Measurements from ENCODE around the gene PWWP2A.

The PWWP2A gene

GRCh38 chr5:160129841-160130240, 10.6 kb upstream of the PWWP2A start:
- DNase-seq (ENCODE audit: low spot score): no peak

GRCh38 chr5:160128632-160129031, 9.4 kb upstream of the PWWP2A start:
- DNase-seq (ENCODE audit: low spot score): no peak

DNA sequence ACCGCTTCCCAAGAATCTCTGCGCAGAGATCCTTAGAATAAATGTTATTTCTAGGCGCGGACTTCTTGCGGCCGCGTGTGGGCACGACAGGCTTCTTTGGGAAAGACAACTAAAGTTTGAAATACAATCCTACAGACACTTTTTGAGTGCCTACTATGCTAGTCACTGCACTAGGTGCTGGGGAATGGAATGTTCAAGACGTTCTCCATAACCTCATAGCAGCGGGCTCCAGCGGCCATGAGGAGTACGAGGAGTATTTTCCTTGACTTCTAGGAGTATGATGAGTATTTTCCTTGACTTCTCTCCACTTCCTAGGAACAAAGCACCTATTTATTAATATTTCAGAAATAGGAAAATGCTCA, 636 bp upstream of the PWWP2A start:
- no peak for DNase-seq (ENCODE audit: low spot score)

GRCh38 chr5:160118349-160119141, 705 bp downstream of the PWWP2A start:
- peak; percentile 24 for DNase-seq (ENCODE audit: low spot score)

GRCh38 chr5:160116991-160117390, 2.3 kb downstream of the PWWP2A start:
- no peak for DNase-seq (ENCODE audit: low spot score)

- no peak for DNase-seq (ENCODE audit: low spot score)
These were observed 11.1 kb downstream of the PWWP2A start for GRCh38 chr5:160108124-160108523.

DNA sequence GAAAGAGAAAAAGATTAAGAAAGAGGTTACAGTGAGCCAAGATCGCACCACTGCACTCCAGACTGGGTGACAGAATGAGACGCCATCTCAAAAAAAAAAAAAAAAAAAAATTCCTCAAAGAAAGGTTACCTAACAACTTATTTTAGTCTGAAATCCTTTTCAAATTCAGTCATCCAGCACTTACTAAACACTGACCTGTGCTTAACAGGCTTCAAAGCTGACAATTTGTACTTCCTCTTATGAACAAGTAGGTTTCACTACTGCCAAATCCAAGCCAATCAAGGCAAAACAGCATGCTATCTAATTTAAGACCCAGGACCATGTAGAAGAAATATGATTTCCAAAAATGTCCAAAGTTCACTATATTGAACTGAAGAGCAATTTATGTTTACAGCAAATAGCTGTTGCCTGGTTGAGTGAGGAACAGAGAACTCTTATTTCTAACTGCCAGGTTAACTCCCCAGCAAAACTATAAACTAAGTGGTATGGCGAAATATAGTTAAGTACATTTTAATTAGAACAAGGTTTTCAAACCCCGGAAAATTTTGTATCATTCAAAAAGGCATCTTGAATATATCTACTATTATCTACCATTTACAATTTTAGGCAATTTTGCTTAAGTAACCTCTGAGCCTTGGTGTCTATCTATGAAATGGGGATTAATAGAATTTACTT, 13.4 kb downstream of the PWWP2A start:
- DNase-seq (ENCODE audit: low spot score): no peak

GRCh38 chr5:160097991-160098390, 21.3 kb downstream of the PWWP2A start:
- DNase-seq (ENCODE audit: low spot score): no peak

GRCh38 chr5:160096178-160096577, 23.1 kb downstream of the PWWP2A start:
- DNase-seq (ENCODE audit: low spot score): no peak

DNA sequence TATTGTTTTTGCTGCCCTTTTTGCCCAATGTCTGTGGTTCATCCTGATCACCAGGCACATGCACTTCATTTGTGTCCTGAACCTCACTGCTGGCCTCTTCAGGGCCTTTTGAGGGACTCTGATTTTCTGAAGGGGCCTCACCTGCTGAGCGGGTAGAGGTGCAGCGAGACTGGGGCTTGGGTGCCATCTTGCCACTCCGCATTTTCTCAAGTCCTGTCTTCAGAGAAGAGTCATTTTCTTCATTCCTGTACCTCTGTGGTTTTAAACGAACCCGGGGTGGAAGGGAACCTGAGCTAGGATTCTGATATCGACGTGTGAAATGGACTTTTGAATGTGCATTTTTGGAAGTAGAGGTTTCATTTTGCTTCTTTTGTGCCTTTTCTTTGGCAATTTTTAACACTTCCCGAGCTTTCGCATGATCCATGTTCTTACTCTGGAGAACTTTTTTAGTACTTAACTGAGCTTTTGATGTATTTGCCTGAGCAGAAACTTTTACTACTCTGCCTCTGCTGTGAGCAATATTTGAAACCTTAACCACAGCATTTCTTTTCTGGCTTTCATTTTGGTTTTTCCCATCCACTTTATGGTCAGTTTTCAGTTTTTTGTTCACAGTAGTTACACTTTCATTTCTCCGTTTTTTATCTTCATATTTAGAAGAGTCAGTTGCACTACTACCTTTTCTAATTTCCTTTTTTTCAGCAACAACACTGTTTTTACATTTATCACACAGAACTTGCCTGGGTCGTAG, 26.1 kb downstream of the PWWP2A start:
- no peak for DNase-seq (ENCODE audit: low spot score)

DNA sequence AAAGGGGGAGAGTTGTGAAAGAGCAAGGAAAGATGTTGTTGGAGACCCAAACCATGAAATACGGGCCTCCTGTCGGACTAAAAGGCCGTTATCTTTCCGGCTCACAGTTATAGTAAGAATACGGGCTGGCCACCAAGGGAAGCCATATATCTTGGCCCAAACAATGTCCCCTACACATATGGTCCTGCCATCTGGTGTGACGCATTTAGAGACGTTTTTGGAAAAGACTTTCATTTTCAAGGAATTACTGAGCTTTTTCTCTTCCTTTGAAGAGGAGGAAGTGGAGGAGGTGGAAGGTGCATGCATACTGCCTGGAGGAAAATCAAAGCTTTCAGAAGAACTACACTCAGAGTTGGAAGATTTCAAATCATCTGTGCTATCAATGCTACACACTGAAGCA, 26.7 kb downstream of the PWWP2A start:
- no peak for DNase-seq (ENCODE audit: low spot score)

DNA sequence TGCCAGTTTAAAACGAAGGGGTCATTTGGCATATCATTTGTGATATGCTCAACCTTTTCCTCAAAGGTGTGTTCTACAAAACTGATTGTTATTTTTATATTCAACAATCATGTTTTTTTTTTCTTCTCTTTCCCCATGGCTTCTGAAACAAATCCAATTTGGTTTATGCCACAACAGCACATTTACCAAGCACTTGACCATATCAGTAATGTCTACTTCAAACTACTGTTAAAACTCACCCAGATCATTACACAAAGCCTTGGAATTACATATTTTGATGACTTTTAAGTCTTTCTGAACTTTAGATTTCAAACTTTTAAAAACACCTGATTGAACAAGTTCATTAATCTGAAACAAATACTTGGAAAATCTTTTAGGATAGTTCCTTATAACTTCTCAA, 29.2 kb downstream of the PWWP2A start:
- no peak for DNase-seq (ENCODE audit: low spot score)

DNA sequence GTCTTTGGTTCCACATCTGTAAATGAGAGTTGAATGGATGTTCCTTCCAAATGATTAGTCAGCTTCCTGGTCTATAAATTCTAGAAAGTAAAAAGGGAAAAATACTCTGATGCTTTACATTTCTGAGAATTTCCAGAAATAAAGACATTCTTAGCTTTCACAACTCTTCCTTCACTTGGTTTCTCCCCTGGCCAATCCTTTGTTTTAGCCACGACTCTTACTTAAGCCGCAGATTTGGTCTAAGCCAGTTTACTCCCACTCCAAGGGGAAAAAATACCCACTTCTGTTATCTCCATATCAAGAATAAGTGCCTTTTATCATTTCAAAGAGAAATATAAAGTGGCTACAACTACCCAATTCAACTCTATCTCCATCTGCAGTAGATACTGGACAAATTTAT, 29.7 kb downstream of the PWWP2A start:
- DNase-seq (ENCODE audit: low spot score): no peak

GRCh38 chr5:160088805-160089204, 30.4 kb downstream of the PWWP2A start:
- no peak for DNase-seq (ENCODE audit: low spot score)

GRCh38 chr5:160087199-160087598, 32.1 kb downstream of the PWWP2A start:
- DNase-seq (ENCODE audit: low spot score): no peak

GRCh38 chr5:160084144-160084543, 35.1 kb downstream of the PWWP2A start:
- DNase-seq (ENCODE audit: low spot score): no peak

DNA sequence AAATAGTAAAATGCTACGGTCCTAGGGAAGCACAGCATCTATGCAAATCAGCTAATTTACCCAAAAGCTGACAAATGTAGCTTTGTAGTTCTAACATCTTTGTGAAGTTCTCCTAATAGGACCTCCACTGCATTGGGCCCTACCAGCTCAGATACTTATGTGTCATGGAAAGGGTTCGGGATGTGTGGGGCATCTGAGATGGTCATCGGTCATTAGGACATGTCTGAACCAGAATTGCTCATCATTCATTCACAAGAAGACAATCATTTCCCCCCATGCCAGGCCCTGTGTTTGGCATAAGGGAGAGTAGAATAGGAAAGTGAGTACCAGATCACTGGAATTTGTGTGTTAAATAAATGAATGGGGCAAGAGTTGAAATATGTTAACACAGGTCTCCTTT, 35.7 kb downstream of the PWWP2A start:
- no peak for DNase-seq (ENCODE audit: low spot score)

DNA sequence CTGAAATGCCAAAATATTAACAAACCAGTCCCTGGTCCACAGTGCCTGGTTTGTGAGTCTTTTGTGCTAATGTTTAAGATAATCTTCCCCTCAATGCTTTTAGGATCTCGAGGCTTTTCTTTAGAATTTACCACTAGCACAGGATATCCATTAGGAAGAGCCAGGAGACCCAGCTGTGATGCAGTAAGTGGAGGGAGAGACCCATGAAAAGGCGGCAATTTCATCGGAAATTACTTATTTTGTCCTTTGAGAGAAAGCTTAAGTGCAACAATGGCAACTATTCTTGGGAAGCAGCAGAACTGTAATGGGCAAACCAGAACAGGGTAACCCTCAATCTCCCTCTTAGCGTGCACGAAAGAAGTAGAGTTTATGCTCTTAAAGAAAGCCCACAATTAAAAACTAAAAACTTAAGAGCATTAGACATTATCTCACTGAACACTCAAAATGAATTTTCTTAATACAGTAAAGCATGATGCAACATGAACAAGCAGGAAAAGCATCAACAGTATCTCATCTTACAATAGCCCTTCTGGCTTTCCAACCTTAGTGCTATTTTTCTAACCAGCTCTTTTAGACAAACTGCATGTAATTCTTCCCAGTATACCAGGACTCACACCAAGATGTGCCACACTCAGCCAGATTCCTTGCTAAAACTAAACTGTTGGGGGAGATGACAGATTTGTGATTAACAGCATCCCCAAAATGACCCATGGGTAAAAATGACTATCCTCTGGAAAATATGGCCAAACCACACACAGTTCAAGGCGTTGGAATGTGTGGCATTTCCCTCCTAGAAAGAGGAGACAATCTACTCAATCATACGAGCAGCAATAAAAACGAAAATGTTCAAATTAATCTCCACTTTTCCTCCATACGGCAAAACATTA, 36.4 kb downstream of the PWWP2A start:
- DNase-seq (ENCODE audit: low spot score): no peak

DNA sequence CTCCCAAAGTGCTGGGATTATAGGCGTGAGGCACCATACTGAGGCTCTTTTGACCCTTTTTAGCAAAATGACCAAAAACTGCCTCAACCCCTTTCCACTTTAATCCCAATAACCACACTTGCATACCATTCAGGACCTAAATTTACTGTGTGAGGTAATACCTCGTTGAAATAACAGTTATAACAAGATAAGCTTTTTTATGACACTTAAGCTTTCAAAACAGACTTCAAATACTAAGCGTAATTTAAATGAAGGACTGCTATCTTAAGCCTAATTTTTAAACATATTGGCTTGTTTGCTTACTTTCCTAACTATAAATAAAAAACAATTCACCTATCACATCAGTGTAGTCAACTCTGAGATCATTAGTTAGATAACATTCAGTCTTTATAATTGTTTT, 37.8 kb downstream of the PWWP2A start:
- no peak for DNase-seq (ENCODE audit: low spot score)

- DNase-seq (ENCODE audit: low spot score): no peak
These were observed 39.5 kb downstream of the PWWP2A start for GRCh38 chr5:160079753-160080152.

DNA sequence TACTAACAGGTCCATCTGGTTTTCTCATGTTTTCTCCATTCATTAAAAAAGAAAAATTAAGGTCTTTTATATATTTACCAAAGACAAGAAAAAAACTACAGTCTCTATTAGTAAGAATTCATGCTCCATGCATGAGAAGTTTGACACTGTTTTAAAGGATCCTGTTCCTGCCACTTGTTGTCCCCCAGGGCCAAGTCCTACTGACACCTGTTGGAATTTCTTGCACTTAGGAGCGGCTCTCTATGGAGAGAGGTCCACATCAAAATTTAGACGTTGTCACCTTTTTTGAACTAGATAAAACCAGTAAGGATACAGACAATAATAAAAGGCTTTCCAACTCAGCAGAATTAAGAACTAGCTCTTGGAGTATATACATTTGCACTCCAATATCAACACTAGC, 42.3 kb downstream of the PWWP2A start:
- no peak for DNase-seq (ENCODE audit: low spot score)

DNA sequence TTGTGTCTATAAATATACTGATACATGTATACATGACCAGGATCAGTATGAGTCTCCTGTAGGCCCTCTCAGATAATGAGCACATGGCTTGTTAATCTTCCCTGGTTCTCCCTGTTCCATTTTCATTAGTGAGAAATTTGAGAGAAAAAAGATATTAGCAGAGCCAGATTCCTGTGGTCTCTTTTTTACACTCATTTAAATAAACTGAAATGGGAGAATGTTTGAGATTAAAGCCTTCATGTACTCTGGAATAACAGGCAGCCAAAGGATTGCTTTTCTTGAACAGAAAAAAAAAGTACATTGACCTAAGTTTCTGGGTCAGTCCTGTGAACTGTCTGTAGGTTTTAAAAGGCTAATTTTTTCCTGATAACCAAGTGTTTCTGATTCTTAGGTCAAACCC, 44.2 kb downstream of the PWWP2A start:
- no peak for DNase-seq (ENCODE audit: low spot score)
